HG02571 (cell line): ENCODE results near the gene DPAGT1.
"Not testable (repeated sequence)": the region's sequence is repeated elsewhere in the genome, so short reads cannot be mapped to it uniquely, and the experiment has no call there.

ENCODE experiments used
- ATAC-seq: cut with Tn5 transposase; IDR thresholded peaks from one replicate; pipeline ENCODE4 v1.9.1; 2021; ENCODE audit warnings: mild to moderate bottlenecking, moderate library complexity; ENCODE audit not compliant: unreplicated experiment

Gene DPAGT1

DNA sequence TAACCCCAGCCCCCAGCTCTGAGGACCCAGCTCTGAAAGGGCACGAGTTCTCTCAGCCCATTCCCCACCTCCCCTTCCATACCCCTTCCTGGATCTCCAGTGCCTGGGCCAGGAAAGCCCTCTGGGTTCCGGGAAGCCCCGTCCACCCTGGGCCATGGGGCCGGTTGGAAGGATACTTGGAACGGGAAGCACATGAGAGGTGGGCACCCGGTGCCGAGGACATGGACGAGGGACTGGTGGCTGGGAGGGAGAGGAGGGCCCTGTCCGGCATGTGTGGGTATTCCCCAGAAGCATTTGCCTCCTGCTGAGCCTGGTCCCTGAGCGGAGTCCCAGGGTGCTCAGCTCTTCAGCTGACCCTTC, 14.6 kb upstream of the DPAGT1 start:
- ATAC-seq = no peak

DNA sequence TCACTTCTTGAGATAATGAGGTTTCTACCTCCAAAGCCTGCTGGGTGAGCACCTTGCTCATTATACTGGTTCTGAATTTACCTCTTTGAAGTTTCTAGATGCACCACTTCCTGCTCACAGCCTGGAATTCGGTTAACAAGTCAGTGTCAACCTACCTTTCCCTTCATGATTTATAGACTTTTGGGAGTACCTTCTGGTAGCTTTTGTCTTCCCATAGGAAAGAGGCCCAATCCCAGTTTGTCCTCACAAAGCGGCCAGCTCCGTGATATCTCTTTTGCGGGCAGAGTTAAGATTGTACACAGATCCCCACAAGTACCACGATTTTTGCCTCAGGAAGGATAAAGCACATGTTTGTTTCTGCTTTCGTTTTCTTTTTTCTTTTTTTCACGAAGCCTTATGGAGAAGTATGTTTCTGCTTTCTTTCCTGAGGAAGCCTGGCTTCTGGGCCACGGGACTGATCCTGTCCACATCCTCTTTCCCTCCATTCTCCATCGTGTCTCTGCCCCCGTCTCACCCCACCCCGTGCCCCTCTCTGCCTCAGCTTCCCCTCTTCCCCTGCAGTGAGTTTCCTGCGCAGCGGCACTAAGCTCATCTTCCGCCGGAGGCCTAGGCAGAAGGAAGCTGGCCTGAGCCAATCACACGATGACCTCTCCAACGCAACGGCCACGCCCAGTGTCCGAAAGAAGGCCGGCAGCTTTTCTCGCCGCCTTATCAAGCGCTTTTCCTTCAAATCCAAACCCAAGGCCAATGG, 14.0 kb upstream of the DPAGT1 start:
- ATAC-seq = no peak

DNA sequence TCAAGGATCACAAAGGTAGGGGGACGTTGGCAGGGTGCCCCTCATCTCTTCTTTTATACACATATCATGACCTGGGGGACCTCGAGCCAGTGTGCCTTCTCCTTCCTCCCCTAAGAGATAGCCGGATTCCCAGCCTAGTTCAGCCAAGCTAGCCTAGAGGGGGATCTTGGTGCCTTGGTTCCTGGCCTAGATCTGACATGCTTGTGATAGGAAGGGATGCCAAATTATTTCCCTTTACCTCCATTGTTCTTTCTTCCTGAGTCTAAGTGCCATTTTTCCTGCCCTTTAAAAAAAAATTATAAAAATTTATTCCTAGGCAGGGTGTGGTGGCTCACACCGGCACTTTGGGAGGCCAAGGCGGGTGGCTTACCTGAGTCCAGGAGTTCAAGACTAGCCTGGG, 12.7 kb upstream of the DPAGT1 start:
- ATAC-seq = no peak

- ATAC-seq = no peak
These were observed 12.1 kb upstream of the DPAGT1 start for GRCh38 chr11:119113716-119114115.

DNA sequence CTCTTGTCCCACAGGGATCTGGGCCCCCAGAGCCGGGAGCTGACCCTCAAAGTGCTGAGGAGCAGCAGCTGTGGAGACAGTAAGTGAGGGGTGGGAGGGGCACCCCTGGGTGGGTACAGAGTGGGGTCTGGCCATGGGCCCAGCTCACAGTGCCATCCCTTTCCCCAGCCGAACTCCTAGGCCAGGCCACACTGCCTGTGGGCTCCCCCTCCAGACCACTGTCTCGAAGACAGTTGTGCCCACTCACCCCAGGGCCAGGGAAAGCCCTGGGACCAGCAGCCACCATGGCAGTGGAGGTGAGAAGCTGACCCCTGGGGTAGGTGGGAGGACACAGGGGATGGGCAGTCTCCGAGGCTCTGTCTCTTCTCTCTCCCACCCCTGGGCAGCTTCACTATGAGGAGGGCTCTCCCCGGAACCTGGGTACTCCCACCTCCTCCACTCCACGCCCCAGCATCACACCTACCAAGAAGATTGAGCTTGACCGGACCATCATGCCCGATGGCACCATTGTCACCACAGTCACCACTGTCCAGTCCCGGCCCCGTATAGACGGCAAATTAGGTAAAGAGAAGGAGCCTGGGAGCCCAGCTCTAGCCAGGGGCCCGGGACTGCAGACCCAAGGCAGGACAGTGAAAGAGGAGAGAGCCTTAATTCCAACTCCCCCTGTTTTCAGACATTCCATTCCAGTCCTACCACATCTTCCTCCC, 10.8 kb upstream of the DPAGT1 start:
- ATAC-seq = no peak

- ATAC-seq = no peak
These were observed 9.8 kb upstream of the DPAGT1 start for GRCh38 chr11:119111361-119111925.

- ATAC-seq = no peak
These were observed 8.8 kb upstream of the DPAGT1 start for GRCh38 chr11:119110439-119110838.

GRCh38 chr11:119109843-119110242, 8.2 kb upstream of the DPAGT1 start:
- no peak for ATAC-seq

GRCh38 chr11:119108857-119109221, 7.2 kb upstream of the DPAGT1 start:
- ATAC-seq = no peak

- ATAC-seq = no peak
These were observed 6.6 kb upstream of the DPAGT1 start for GRCh38 chr11:119108146-119108856.

- peak; percentile 22 for ATAC-seq
These were observed 6.0 kb upstream of the DPAGT1 start for GRCh38 chr11:119107538-119108145.

GRCh38 chr11:119106564-119107537, 5.2 kb upstream of the DPAGT1 start, which contains the start of gene C2CD2L:
Gene C2CD2L, plus strand, starts transcription at chr11:119107344. Its CDS starts 398 bp downstream, at chr11:119107742.
- ATAC-seq = peak; percentile 76

DNA sequence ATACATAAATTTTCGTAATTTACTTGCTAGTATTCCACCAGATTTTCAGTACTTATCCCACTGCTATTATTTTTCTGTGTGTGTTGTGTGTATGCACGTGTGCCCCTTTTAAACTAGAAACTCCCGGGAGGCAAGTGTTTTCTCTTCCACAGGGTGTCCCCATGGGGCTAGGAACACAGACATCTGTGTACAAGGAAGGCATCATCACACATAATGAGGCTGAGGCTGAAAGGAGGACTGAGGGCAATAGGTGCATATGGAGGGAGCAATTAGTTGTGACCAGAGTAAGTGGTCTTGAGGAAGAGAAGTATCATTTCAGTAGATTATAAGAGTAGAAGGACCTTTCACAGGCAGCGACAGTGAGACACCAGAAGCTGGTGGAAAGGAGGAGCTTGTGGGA, 2.1 kb upstream of the DPAGT1 start:
- ATAC-seq = no peak

GRCh38 chr11:119103161-119103664, 1.6 kb upstream of the DPAGT1 start:
- not testable (repeated sequence) for ATAC-seq

- peak; percentile 20 for ATAC-seq
These were observed 477 bp downstream of the DPAGT1 start for GRCh38 chr11:119100994-119101758.

DNA sequence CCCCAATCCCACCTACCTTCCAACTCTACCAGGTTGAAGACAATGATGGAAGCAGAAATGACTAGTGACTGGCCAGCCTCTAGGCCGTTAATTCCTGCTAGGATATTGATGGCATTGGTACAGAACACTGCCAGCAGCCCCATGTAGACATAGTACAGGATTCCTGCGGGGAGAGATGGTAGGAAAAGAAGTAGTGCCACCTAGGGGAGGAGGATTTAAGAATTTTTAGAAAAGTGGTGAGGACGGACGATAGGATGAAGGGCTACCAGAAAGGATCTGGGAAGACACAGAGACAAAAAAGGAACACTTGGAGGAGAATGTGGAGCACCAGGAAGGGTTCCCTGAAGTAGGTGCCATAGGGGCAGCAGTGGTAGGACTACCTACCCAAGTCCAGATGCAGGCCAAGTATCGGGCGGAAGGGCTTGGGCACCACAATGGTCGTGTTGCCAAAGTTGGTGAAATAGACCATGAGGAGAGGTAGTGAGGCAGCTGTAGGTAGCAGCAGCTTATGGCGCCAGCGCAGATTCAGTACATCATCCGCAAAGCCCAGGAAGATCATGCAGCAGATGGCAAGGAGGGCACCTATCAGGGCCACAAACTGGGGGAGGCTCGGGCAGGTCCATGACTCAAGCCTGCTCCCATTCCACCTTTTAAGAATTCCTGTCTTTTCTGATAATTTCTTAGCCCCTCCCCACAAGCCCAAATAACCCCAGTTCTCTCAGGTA, 1.2 kb downstream of the DPAGT1 start:
- no peak for ATAC-seq

DNA sequence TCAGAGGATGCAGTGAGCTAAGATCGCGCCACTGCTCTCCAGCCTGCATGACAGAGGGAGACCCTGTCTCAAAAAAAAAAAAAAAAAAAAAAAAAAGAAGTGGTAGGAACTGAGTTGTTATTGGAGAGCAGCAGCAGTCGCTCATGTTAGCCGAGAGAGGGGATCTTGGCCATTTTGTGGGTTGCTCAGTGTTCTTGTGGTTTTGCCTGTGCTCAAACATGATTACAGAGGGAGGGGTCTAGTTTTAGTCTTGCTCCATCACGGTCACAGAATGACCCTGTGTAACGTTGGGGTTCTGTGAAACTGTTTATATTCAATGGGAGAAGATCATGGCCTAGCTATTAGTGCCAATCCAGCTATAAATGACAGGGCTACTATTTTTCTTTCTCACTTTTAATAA, 1.9 kb downstream of the DPAGT1 start:
- no peak for ATAC-seq
